Colonic mucosa (tissue), 4 donors: ENCODE results near the gene LYST. TPM values are rescaled to one million over a fixed set of nuclear protein-coding genes. Genes with fewer than 3 reads are reported as not detected.

Experiments
- DNase-seq: peaks from one replicate; pipeline ENCODE4 v3.0.0-alpha.2; 2020
- H3K27ac ChIP-seq: fragments of 200-600 bp; one replicate; pipeline ENCODE4 v1.8.0; 2021
- H3K27me3 ChIP-seq: fragments of 200-600 bp; one replicate; pipeline ENCODE4 v1.8.0; 2021
- H3K36me3 ChIP-seq: fragments of 200-600 bp; one replicate; pipeline ENCODE4 v1.8.0; 2021
- H3K4me1 ChIP-seq: fragments of 200-600 bp; one replicate; pipeline ENCODE4 v1.8.0; 2021; ENCODE audit warnings: mild to moderate bottlenecking
- H3K4me3 ChIP-seq: fragments of 200-600 bp; one replicate; pipeline ENCODE4 v1.8.0; 2021
- H3K9ac ChIP-seq, 2 donors: one replicate each; pipeline ENCODE4 v1.7.0; 2013; ENCODE audit warnings: control low read depth in 2 of 2, low read depth in 2 of 2, low read length in 2 of 2
- H3K9me3 ChIP-seq: fragments of 200-600 bp; one replicate; pipeline ENCODE4 v1.8.0; 2021
- intact Hi-C: fragments of 100-400 bp; cut with DNase I; formaldehyde crosslinking; loops from one replicate; pipeline ENCODE4 v1.14.1; 2022
- total RNA-seq, 2 donors: library from RNA; stranded (reverse); fragmentation: NEBNext Ultra II Directional in 1 of 2; extraction: Animal tissue kit (Norgen Biotek cat#: 25700) in 1 of 2; gene quantifications; one replicate each; pipeline ENCODE4 v1.2.1, GENCODE V29; 2021
- TF ChIP-seq, protein P1 (sequence below): fragments of 200-600 bp; IDR thresholded peaks from one replicate; pipeline ENCODE4 v1.8.0; 2022; ENCODE audit warnings: antibody characterized with exemption, mild to moderate bottlenecking
- donor health status: healthy.
- donor health status: DM: no; HTN: no; CAD: no.
- donor health status: DM: no; HTN: no; CAD: no.

LYST gene
- total RNA-seq, 2 donors from 2014 or later: 13.7 to 20.0 TPM

GRCh38 chr1:235892202-235892601 is 25.5 kb upstream of the LYST start:
- H3K9ac ChIP-seq: no peak overlapping the region
- TF ChIP-seq, protein P1, sequence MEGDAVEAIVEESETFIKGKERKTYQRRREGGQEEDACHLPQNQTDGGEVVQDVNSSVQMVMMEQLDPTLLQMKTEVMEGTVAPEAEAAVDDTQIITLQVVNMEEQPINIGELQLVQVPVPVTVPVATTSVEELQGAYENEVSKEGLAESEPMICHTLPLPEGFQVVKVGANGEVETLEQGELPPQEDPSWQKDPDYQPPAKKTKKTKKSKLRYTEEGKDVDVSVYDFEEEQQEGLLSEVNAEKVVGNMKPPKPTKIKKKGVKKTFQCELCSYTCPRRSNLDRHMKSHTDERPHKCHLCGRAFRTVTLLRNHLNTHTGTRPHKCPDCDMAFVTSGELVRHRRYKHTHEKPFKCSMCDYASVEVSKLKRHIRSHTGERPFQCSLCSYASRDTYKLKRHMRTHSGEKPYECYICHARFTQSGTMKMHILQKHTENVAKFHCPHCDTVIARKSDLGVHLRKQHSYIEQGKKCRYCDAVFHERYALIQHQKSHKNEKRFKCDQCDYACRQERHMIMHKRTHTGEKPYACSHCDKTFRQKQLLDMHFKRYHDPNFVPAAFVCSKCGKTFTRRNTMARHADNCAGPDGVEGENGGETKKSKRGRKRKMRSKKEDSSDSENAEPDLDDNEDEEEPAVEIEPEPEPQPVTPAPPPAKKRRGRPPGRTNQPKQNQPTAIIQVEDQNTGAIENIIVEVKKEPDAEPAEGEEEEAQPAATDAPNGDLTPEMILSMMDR: no peak
- intact Hi-C loops: no loop called here
- H3K9me3 ChIP-seq: no peaks in the 10 kb centered on the region
- no peak overlapping the region for H3K4me3 ChIP-seq
- H3K27ac ChIP-seq: no peak overlapping the region
- H3K27me3 ChIP-seq: no peaks in the 10 kb centered on the region
- H3K36me3 ChIP-seq: no peaks in the 10 kb centered on the region
- no peak for DNase-seq
- no peaks in the 10 kb centered on the region for H3K4me1 ChIP-seq

DNA sequence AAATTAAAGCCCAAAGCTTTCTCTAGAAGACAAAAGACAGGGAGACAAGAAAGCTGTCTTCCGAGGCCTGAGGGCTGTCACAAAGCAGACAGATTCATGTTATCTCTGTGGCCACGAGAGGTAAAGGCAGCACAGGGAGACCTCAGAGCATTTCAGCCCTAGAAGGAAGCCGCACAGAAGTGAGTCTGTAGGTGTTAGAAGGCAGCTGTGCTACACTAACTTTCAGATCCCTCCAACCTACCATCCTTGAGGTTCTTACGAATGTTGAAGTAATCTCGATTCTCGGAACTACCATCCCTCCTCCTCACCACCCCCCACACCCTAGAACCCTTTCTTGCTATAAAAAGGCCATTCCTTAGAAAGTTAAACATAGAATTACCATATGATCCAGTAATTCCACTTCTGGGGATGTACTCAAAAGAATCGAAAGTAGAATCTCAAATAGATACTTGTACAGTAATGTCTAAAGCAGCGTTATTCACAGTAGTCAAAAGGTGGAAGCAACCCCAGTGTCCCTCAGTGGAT is 21.5 kb upstream of the LYST start:
- no peak for DNase-seq
- no peak overlapping the region for H3K9ac ChIP-seq
- TF ChIP-seq, protein P1: no peak
- intact Hi-C loops: no loop called here
- no peaks in the 10 kb centered on the region for H3K4me1 ChIP-seq
- H3K27me3 ChIP-seq: no peaks in the 10 kb centered on the region
- H3K27ac ChIP-seq: no peak overlapping the region
- no peaks in the 10 kb centered on the region for H3K9me3 ChIP-seq
- H3K4me3 ChIP-seq: no peak overlapping the region
- H3K36me3 ChIP-seq: no peaks in the 10 kb centered on the region

DNA sequence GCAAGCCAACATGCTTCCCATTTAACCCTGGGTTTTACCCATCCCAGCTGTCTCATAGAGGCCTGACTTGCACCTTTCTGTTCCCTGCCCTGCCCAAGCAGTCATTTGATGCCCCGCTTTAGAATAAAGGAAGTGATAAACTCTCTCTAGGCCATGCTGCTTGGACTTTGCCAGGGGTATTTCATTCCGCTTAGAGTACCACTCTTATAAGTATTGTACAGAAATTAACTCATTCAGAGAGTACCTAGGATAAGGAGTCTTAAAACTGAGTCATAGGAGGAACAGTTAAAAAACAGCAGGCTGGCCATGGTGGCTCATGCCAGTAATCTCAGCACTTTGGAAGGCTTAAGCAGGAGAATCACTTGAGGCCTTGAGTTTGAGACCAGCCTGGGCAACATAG is 21.0 kb upstream of the LYST start:
- TF ChIP-seq, protein P1: no peak
- Histone ChIP-seq H3K36me3 (no peaks in the 10 kb centered on the region), H3K9me3 (no peaks in the 10 kb centered on the region), H3K4me3 (no peak overlapping the region), H3K27me3 (no peaks in the 10 kb centered on the region), H3K9ac (no peak overlapping the region), H3K4me1 (no peaks in the 10 kb centered on the region), H3K27ac (no peak overlapping the region)
- intact Hi-C loops: no loop called here
- no peak for DNase-seq

DNA sequence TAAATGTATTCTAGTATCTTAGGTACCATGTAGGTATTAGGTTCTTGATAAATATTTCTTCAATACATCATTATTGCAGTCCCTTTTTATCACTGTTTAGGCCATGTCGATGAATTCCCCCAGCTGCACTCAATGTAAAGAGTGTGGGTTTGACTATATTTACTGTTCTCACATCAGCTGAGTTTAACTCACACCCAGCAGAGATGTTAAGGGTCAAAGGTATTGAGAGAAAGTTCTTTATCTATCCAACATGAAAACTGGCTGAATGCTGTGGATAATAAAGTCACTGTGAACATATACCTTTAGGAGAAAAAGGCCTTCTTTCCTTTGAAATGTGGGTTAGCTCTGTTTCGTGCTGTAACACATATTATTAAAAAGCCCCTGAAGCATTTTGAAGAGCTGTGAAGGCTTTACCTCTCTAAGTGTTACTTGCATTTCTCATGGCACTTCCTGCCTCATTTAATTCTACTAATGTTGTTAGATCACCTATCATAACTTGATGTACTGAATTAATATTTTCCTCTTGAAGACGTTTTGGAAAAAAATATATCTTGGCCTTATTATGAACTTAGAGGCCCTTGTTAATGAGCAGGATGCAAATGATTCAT is 19.1 kb upstream of the LYST start:
- no peak overlapping the region for H3K4me3 ChIP-seq
- intact Hi-C loops: no loop called here
- no peaks in the 10 kb centered on the region for H3K27me3 ChIP-seq
- H3K9ac ChIP-seq: no peak overlapping the region
- H3K27ac ChIP-seq: no peak overlapping the region
- H3K9me3 ChIP-seq: no peaks in the 10 kb centered on the region
- TF ChIP-seq, protein P1: no peak
- no peaks in the 10 kb centered on the region for H3K36me3 ChIP-seq
- no peaks in the 10 kb centered on the region for H3K4me1 ChIP-seq
- DNase-seq: no peak

DNA sequence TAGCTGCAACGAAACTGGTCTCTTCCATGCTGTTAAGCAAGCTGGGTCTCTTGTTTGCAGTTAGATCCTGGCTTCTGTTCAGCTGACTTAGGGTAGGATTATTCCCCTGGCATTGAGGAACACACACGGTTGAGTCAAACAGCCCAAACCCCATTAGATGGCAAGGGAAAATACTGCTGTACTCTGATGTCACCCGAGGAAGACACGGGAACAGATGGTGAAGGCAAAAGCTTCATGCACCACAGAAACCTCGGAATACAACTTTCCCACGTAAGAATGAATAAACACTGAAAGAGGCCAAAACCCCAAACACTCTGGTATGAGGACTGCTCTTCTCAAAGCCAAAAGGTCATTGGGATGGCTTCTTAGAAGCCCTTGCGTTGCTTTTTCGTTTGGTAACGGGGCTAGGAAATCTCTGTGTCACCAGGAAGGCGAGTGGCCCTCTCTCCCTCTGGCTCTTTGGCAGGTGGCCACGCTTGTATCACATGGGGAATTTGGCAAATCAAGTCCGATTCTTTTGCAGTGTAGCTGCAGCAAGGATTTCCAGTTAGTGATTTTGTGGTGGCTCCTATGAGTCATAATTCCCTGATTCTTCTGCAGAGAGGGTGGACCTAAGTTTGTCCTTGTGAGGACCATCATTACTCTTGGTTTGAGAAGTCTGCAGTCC is 16.7 kb upstream of the LYST start:
- Histone ChIP-seq H3K9ac (peak overlapping the region in 1 of 2 donors; percentile 64), H3K9me3 (no peaks in the 10 kb centered on the region), H3K4me3 (no peak overlapping the region), H3K27ac (peak overlapping the region; percentile 47), H3K27me3 (no peaks in the 10 kb centered on the region), H3K4me1 (no peaks in the 10 kb centered on the region), H3K36me3 (no peaks in the 10 kb centered on the region)
- intact Hi-C loops: no loop called here
- peak; percentile 76 for DNase-seq
- TF ChIP-seq, protein P1: no peak
